Ammon's horn (tissue), 1 donor: ENCODE measurements around the gene ANKRD65.
"Not testable (repeated sequence)": the region's sequence is repeated elsewhere in the genome, so short reads cannot be mapped to it uniquely, and the experiment has no call there.

Experiments used
- DNase-seq: peaks from one replicate; pipeline ENCODE4 v3.0.0-alpha.2; 2016; ENCODE audit warnings: low spot score

Gene ANKRD65

GRCh38 chr1:1370094-1370493, 51.0 kb downstream of the ANKRD65 start:
- DNase-seq: not testable (repeated sequence)
